Measurements from ENCODE around the gene OSMR.

The OSMR gene

GRCh38 chr5:38871790-38872551, 26.2 kb downstream of the OSMR start:
- no peak overlapping the region for H3K4ac ChIP-seq (ENCODE audit: low read depth, low read length)
- H3K23ac ChIP-seq (ENCODE audit: low read length), result no peak overlapping the region
- no peak overlapping the region for H2BK12ac ChIP-seq (ENCODE audit: low read length)
- peak overlapping the region; percentile 27 for H2BK120ac ChIP-seq (ENCODE audit: insufficient read depth, low read length, poor library complexity)
- H2AK5ac ChIP-seq (ENCODE audit: low read length), result no peak overlapping the region
- no peaks in the 10 kb centered on the region for H3K4me1 ChIP-seq (ENCODE audit: control insufficient read depth in 1 of 2, insufficient read depth in 2 of 2, low read length in 2 of 2)
- no peak overlapping the region for H3K4me2 ChIP-seq (ENCODE audit: low read length)
- H3K9me3 ChIP-seq (ENCODE audit: insufficient read depth, low read depth, low read length), result no peaks in the 10 kb centered on the region
- H4K91ac ChIP-seq (ENCODE audit: low read depth, low read length), result no peak overlapping the region
- no peaks in the 10 kb centered on the region for H3K36me3 ChIP-seq (ENCODE audit: control insufficient read depth in 1 of 2, insufficient read depth in 2 of 2, low read length in 2 of 2)
- no peak overlapping the region for H4K12ac ChIP-seq (ENCODE audit: low read depth, low read length)
- H3K18ac ChIP-seq (ENCODE audit: low read length), result no peak overlapping the region
- no peaks in the 10 kb centered on the region for H3K27me3 ChIP-seq (ENCODE audit: insufficient read depth, low read length)
- peak; percentile 87 to 97 for DNase-seq
- H3K4me3 ChIP-seq (ENCODE audit: low read depth, low read length), result no peak overlapping the region
- no peak overlapping the region for H3K9ac ChIP-seq (ENCODE audit: low read length)
- no peak overlapping the region for H4K8ac ChIP-seq (ENCODE audit: low read depth, low read length)
- H3K79me1 ChIP-seq (ENCODE audit: low read length), result no peaks in the 10 kb centered on the region
- no CpG with 5 or more reads among the region's 5 CpGs for WGBS (ENCODE audit: extremely low coverage, insufficient coverage, insufficient read length)
- H2AFZ ChIP-seq (ENCODE audit: insufficient read depth, low read length, poor library complexity), result no peak overlapping the region
- H3K14ac ChIP-seq (ENCODE audit: low read length), result no peak overlapping the region
- no peak overlapping the region for H2BK5ac ChIP-seq (ENCODE audit: low read depth, low read length, poor library complexity)
- H3K79me2 ChIP-seq (ENCODE audit: control insufficient read depth, insufficient read depth, low read length, poor library complexity), result no peaks in the 10 kb centered on the region
- peak overlapping the region; percentile 68 for H3K27ac ChIP-seq (ENCODE audit: low read depth, low read length)

GRCh38 chr5:38872826-38873225, 27.0 kb downstream of the OSMR start:
- no peak overlapping the region for H3K4ac ChIP-seq (ENCODE audit: low read depth, low read length)
- H3K9ac ChIP-seq (ENCODE audit: low read length), result no peak overlapping the region
- H3K23ac ChIP-seq (ENCODE audit: low read length), result no peak overlapping the region
- no peaks in the 10 kb centered on the region for H3K9me3 ChIP-seq (ENCODE audit: insufficient read depth, low read depth, low read length)
- no peak overlapping the region for H3K4me3 ChIP-seq (ENCODE audit: low read depth, low read length)
- DNase-seq, result no peak
- no peak overlapping the region for H3K27ac ChIP-seq (ENCODE audit: low read depth, low read length)
- no peaks in the 10 kb centered on the region for H3K4me1 ChIP-seq (ENCODE audit: control insufficient read depth in 1 of 2, insufficient read depth in 2 of 2, low read length in 2 of 2)
- peaks cover 0 to under 1% of the 10 kb centered on the region in 2 experiments for H3K36me3 ChIP-seq (ENCODE audit: control insufficient read depth in 1 of 2, insufficient read depth in 2 of 2, low read length in 2 of 2)
- no peak overlapping the region for H4K91ac ChIP-seq (ENCODE audit: low read depth, low read length)
- H2AFZ ChIP-seq (ENCODE audit: insufficient read depth, low read length, poor library complexity), result no peak overlapping the region
- no peaks in the 10 kb centered on the region for H3K27me3 ChIP-seq (ENCODE audit: insufficient read depth, low read length)
- H3K18ac ChIP-seq (ENCODE audit: low read length), result no peak overlapping the region
- no peak overlapping the region for H4K12ac ChIP-seq (ENCODE audit: low read depth, low read length)
- no CpG with 5 or more reads among the region's 1 CpG for WGBS (ENCODE audit: extremely low coverage, insufficient coverage, insufficient read length)
- H4K8ac ChIP-seq (ENCODE audit: low read depth, low read length), result no peak overlapping the region
- no peaks in the 10 kb centered on the region for H3K79me2 ChIP-seq (ENCODE audit: control insufficient read depth, insufficient read depth, low read length, poor library complexity)
- H2BK12ac ChIP-seq (ENCODE audit: low read length), result no peak overlapping the region
- H2AK5ac ChIP-seq (ENCODE audit: low read length), result no peak overlapping the region
- no peaks in the 10 kb centered on the region for H3K79me1 ChIP-seq (ENCODE audit: low read length)
- no peak overlapping the region for H3K14ac ChIP-seq (ENCODE audit: low read length)
- no peak overlapping the region for H2BK5ac ChIP-seq (ENCODE audit: low read depth, low read length, poor library complexity)
- no peak overlapping the region for H2BK120ac ChIP-seq (ENCODE audit: insufficient read depth, low read length, poor library complexity)
- H3K4me2 ChIP-seq (ENCODE audit: low read length), result no peak overlapping the region

- H3K9ac ChIP-seq (ENCODE audit: low read length), result no peak overlapping the region
- H4K91ac ChIP-seq (ENCODE audit: low read depth, low read length), result no peak overlapping the region
- no peak overlapping the region for H3K14ac ChIP-seq (ENCODE audit: low read length)
- no peak overlapping the region for H4K12ac ChIP-seq (ENCODE audit: low read depth, low read length)
- DNase-seq, result peak in 1 of 2 donors; percentile 26
- H3K79me2 ChIP-seq (ENCODE audit: control insufficient read depth, insufficient read depth, low read length, poor library complexity), result no peaks in the 10 kb centered on the region
- H3K4me2 ChIP-seq (ENCODE audit: low read length), result no peak overlapping the region
- H3K9me3 ChIP-seq (ENCODE audit: insufficient read depth, low read depth, low read length), result peaks cover under 1% of the 10 kb centered on the region
- peaks cover 5 to 8% of the 10 kb centered on the region in 2 experiments for H3K36me3 ChIP-seq (ENCODE audit: control insufficient read depth in 1 of 2, insufficient read depth in 2 of 2, low read length in 2 of 2)
- no CpG with 5 or more reads among the region's 5 CpGs for WGBS (ENCODE audit: extremely low coverage, insufficient coverage, insufficient read length)
- no peak overlapping the region for H2AFZ ChIP-seq (ENCODE audit: insufficient read depth, low read length, poor library complexity)
- H2BK5ac ChIP-seq (ENCODE audit: low read depth, low read length, poor library complexity), result no peak overlapping the region
- no peak overlapping the region for H2AK5ac ChIP-seq (ENCODE audit: low read length)
- H4K8ac ChIP-seq (ENCODE audit: low read depth, low read length), result no peak overlapping the region
- no peak overlapping the region for H2BK12ac ChIP-seq (ENCODE audit: low read length)
- H3K4me1 ChIP-seq (ENCODE audit: control insufficient read depth in 1 of 2, insufficient read depth in 2 of 2, low read length in 2 of 2), result no peaks in the 10 kb centered on the region
- H3K4ac ChIP-seq (ENCODE audit: low read depth, low read length), result no peak overlapping the region
- no peak overlapping the region for H3K27ac ChIP-seq (ENCODE audit: low read depth, low read length)
- H2BK120ac ChIP-seq (ENCODE audit: insufficient read depth, low read length, poor library complexity), result no peak overlapping the region
- no peaks in the 10 kb centered on the region for H3K27me3 ChIP-seq (ENCODE audit: insufficient read depth, low read length)
- no peak overlapping the region for H3K4me3 ChIP-seq (ENCODE audit: low read depth, low read length)
- H3K18ac ChIP-seq (ENCODE audit: low read length), result no peak overlapping the region
- no peak overlapping the region for H3K23ac ChIP-seq (ENCODE audit: low read length)
- no peaks in the 10 kb centered on the region for H3K79me1 ChIP-seq (ENCODE audit: low read length)
These were observed 29.2 kb downstream of the OSMR start for GRCh38 chr5:38874948-38875456.

GRCh38 chr5:38878391-38879077, 32.7 kb downstream of the OSMR start:
- H3K79me1 ChIP-seq (ENCODE audit: low read length), result no peaks in the 10 kb centered on the region
- H2AFZ ChIP-seq (ENCODE audit: insufficient read depth, low read length, poor library complexity), result no peak overlapping the region
- peak overlapping the region; percentile 33 for H3K23ac ChIP-seq (ENCODE audit: low read length)
- no peak overlapping the region for H4K8ac ChIP-seq (ENCODE audit: low read depth, low read length)
- no peaks in the 10 kb centered on the region for H3K4me1 ChIP-seq (ENCODE audit: control insufficient read depth in 1 of 2, insufficient read depth in 2 of 2, low read length in 2 of 2)
- no peak overlapping the region for H3K4me3 ChIP-seq (ENCODE audit: low read depth, low read length)
- no peak overlapping the region for H3K9ac ChIP-seq (ENCODE audit: low read length)
- no peaks in the 10 kb centered on the region for H3K27me3 ChIP-seq (ENCODE audit: insufficient read depth, low read length)
- H3K36me3 ChIP-seq (ENCODE audit: control insufficient read depth in 1 of 2, insufficient read depth in 2 of 2, low read length in 2 of 2), result peaks cover 5 to 11% of the 10 kb centered on the region in 2 experiments
- H3K4me2 ChIP-seq (ENCODE audit: low read length), result no peak overlapping the region
- H3K14ac ChIP-seq (ENCODE audit: low read length), result no peak overlapping the region
- no peak for DNase-seq
- no CpG with 5 or more reads among the region's 5 CpGs for WGBS (ENCODE audit: extremely low coverage, insufficient coverage, insufficient read length)
- H4K91ac ChIP-seq (ENCODE audit: low read depth, low read length), result no peak overlapping the region
- no peak overlapping the region for H3K4ac ChIP-seq (ENCODE audit: low read depth, low read length)
- H3K27ac ChIP-seq (ENCODE audit: low read depth, low read length), result no peak overlapping the region
- peaks cover 3% of the 10 kb centered on the region for H3K9me3 ChIP-seq (ENCODE audit: insufficient read depth, low read depth, low read length)
- H2BK5ac ChIP-seq (ENCODE audit: low read depth, low read length, poor library complexity), result no peak overlapping the region
- H3K18ac ChIP-seq (ENCODE audit: low read length), result no peak overlapping the region
- H2BK12ac ChIP-seq (ENCODE audit: low read length), result no peak overlapping the region
- no peaks in the 10 kb centered on the region for H3K79me2 ChIP-seq (ENCODE audit: control insufficient read depth, insufficient read depth, low read length, poor library complexity)
- H4K12ac ChIP-seq (ENCODE audit: low read depth, low read length), result no peak overlapping the region
- no peak overlapping the region for H2BK120ac ChIP-seq (ENCODE audit: insufficient read depth, low read length, poor library complexity)
- H2AK5ac ChIP-seq (ENCODE audit: low read length), result no peak overlapping the region

Measured in trophoblast cell (in vitro differentiated cells and primary cell).